ENCODE results near the gene GDPD5.

GRCh38 chr11:75463106-75463774 lies 62.5 kb downstream of the GDPD5 start:
- TF ChIP-seq CTCF (conservative IDR thresholded peaks at IDR 0.05) (no peak), ZFX (IDR thresholded peaks at IDR 0.05) (no peak)

All from C4-2B (cell line).